SK-N-SH treated with all-trans-retinoic acid at 6 μM for 48 hours (cell line): ENCODE measurements around the gene KRT4.

Experiments used
- ATAC-seq: fragments of 200-7000 bp; cut with Tn5 transposase; 3 replicates; pipeline ENCODE4 v1.9.1; 2020; ENCODE audit warnings: mild to moderate bottlenecking, moderate library complexity
- ARNTL ChIP-seq: fragments of 450-650 bp; formaldehyde crosslinking; IDR thresholded peaks from 2 replicates; pipeline ENCODE4 v1.5.0; 2020; ENCODE audit warnings: low read depth, mild to moderate bottlenecking, moderate library complexity, borderline replicate concordance
- BACH2 ChIP-seq: fragments of 250-450 bp; sonication (Bioruptor Pico); IDR thresholded peaks from 2 replicates; pipeline ENCODE4 v1.9.0; 2021; ENCODE audit warnings: mild to moderate bottlenecking, borderline replicate concordance
- GLIS3 ChIP-seq: fragments of 250-450 bp; sonication (Bioruptor Pico); IDR thresholded peaks from 2 replicates; pipeline ENCODE4 v1.5.0; 2020; ENCODE audit warnings: mild to moderate bottlenecking, moderate library complexity
- ISL1 ChIP-seq: fragments of 250-450 bp; sonication (Bioruptor Pico); IDR thresholded peaks from 2 replicates; pipeline ENCODE4 v2.1.2; 2022; ENCODE audit warnings: mild to moderate bottlenecking, moderate library complexity
- OSR1 ChIP-seq: fragments of 250-450 bp; sonication (Bioruptor Pico); IDR thresholded peaks from 2 replicates; pipeline ENCODE4 v1.8.0; 2022; ENCODE audit warnings: moderate library complexity, mild to moderate bottlenecking, inconsistent platforms
- RARB ChIP-seq: fragments of 250-450 bp; sonication (Bioruptor Pico); IDR thresholded peaks from 2 replicates; pipeline ENCODE4 v1.8.0; 2021; ENCODE audit warnings: mild to moderate bottlenecking, moderate library complexity
- SNAI2 ChIP-seq: fragments of 250-450 bp; sonication (Bioruptor Pico); IDR thresholded peaks from 2 replicates; pipeline ENCODE4 v1.5.0; 2020; ENCODE audit warnings: mild to moderate bottlenecking, moderate library complexity
- TOX ChIP-seq: fragments of 250-450 bp; sonication (Bioruptor Pico); IDR thresholded peaks from 2 replicates; pipeline ENCODE4 v1.8.0; 2021; ENCODE audit warnings: mild to moderate bottlenecking, moderate library complexity, borderline replicate concordance
- ZC3H10 ChIP-seq: fragments of 250-450 bp; sonication (Bioruptor Pico); IDR thresholded peaks from 2 replicates; pipeline ENCODE4 v1.5.1; 2021; ENCODE audit warnings: mild to moderate bottlenecking, moderate library complexity
- ZFP3 ChIP-seq: fragments of 250-450 bp; sonication (Bioruptor Pico); IDR thresholded peaks from 2 replicates; pipeline ENCODE4 v1.5.0; 2020; ENCODE audit warnings: mild to moderate bottlenecking, moderate library complexity
- ZFP30 ChIP-seq: fragments of 450-650 bp; formaldehyde crosslinking; IDR thresholded peaks from 2 replicates; pipeline ENCODE4 v1.5.0; 2022; ENCODE audit warnings: mild to moderate bottlenecking, moderate library complexity
- ZNF565 ChIP-seq: fragments of 450-650 bp; formaldehyde crosslinking; conservative IDR thresholded peaks from 2 replicates; pipeline ENCODE4 v1.5.0; 2020; ENCODE audit warnings: low read depth, mild to moderate bottlenecking, moderate library complexity
- ZNF70 ChIP-seq: fragments of 450-650 bp; formaldehyde crosslinking; IDR thresholded peaks from 2 replicates; pipeline ENCODE4 v1.5.0; 2020; ENCODE audit warnings: mild to moderate bottlenecking, moderate library complexity
- ZNF8 ChIP-seq: fragments of 450-650 bp; formaldehyde crosslinking; IDR thresholded peaks from 2 replicates; pipeline ENCODE4 v1.5.0; 2020; ENCODE audit warnings: mild to moderate bottlenecking, moderate library complexity
- TF ChIP-seq, protein P1 (sequence below): fragments of 250-450 bp; sonication (Bioruptor Pico); IDR thresholded peaks from 2 replicates; pipeline ENCODE4 v1.8.0; 2021; ENCODE audit warnings: low read depth, mild to moderate bottlenecking, moderate library complexity, borderline replicate concordance
- TF ChIP-seq, protein P2 (sequence below): fragments of 250-450 bp; sonication (Bioruptor Pico); IDR thresholded peaks from 2 replicates; pipeline ENCODE4 v1.5.1; 2021; ENCODE audit warnings: mild to moderate bottlenecking, moderate library complexity
- TF ChIP-seq, protein P3 (sequence below): fragments of 250-450 bp; sonication (Bioruptor Pico); IDR thresholded peaks from 2 replicates; pipeline ENCODE4 v1.5.0; 2020; ENCODE audit warnings: mild to moderate bottlenecking, moderate library complexity

The KRT4 gene

DNA sequence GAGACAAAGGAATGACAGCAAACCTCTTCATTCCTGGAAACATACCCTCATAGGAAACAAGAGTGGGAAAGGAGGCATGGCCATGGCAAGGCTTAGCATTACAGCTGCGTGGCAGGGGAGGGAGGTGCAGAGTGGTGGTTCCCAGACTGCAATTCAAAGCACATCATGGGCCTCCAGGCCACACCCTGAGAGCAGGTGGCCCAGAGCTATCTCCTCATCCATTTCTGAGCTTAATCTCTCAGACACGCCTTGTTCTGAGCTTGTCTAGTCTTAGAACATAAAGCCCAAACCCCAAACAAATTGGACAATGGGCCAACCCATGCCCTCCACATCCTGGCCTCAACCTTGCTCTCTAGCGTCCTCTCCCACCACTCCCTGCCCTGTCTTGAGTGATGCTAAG lies 12.1 kb downstream of the KRT4 start (continued):
- TF ChIP-seq, protein P1, sequence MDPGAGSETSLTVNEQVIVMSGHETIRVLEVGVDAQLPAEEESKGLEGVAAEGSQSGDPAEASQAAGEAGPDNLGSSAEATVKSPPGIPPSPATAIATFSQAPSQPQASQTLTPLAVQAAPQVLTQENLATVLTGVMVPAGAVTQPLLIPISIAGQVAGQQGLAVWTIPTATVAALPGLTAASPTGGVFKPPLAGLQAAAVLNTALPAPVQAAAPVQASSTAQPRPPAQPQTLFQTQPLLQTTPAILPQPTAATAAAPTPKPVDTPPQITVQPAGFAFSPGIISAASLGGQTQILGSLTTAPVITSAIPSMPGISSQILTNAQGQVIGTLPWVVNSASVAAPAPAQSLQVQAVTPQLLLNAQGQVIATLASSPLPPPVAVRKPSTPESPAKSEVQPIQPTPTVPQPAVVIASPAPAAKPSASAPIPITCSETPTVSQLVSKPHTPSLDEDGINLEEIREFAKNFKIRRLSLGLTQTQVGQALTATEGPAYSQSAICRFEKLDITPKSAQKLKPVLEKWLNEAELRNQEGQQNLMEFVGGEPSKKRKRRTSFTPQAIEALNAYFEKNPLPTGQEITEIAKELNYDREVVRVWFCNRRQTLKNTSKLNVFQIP (CRISPR knock-in tag), result no peak

DNA sequence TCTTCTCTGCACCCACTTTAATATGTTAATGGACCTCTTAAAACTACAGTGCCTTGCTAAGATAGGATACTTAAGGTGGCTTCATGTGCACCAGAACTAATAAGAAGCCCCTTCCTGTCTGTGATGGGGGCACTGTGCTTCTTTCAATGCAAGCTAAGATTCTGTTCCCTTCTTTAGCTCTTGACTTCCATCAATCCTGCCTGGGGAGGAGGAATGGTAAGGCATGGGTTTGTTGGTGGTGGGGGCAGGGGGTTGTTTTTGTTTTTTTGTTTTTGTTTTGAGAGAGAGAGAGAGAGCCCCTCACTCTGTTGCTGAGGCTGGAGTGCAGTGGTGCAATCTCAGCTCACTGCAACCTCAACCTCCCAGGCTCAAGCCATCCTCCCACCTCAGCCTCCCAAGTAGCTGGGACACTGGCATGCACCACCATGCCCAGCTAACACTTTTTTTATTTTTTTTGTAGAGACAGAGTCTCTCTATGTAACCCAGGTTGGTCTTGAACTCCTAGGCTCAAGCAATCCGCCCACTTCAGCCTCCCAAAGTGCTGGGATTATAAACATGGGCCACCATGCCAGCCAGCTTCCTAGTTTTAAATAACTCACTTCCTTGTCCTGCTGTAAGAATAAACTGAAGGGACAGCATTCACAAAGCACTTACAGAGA lies 13.5 kb downstream of the KRT4 start:
- TF ChIP-seq TOX (CRISPR knock-in tag) (no peak), ZC3H10 (CRISPR knock-in tag) (no peak)
- TF ChIP-seq, protein P2, sequence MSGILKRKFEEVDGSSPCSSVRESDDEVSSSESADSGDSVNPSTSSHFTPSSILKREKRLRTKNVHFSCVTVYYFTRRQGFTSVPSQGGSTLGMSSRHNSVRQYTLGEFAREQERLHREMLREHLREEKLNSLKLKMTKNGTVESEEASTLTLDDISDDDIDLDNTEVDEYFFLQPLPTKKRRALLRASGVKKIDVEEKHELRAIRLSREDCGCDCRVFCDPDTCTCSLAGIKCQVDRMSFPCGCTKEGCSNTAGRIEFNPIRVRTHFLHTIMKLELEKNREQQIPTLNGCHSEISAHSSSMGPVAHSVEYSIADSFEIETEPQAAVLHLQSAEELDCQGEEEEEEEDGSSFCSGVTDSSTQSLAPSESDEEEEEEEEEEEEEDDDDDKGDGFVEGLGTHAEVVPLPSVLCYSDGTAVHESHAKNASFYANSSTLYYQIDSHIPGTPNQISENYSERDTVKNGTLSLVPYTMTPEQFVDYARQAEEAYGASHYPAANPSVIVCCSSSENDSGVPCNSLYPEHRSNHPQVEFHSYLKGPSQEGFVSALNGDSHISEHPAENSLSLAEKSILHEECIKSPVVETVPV (CRISPR knock-in tag), result no peak
- TF ChIP-seq, all 23 proteins: peak for 0
- no peak for ATAC-seq

DNA sequence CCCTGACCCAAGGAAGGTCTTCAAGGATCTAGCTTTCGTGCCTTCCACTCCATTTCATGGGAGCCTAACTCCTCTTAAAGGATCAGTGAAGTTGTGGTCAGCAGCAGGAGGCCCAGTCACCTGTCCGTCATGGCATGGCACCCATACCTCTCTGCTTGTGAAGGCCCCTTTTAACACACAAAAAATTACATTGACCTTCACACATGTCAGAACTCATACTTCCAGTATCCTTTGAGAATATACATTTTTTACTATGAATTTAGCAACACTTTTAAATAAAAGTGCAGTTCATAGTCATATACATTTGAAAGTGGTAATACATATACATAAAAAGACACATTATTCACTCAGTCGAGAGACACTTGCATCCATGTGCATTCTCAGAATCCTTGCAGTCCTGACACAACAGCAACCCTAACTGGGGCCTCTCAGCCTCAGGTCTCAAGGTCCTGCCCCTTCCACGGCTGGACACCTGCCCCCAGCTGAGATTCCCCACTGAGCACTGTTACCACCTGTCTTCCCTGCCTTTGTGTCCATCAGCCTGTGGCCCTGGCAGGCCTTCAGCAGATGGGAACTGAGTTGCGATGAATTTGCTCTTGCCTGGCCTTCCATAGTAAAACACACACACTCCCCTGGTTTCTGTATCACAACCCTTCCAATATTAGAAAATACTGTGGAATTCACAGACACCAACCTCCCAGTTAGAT lies 14.3 kb downstream of the KRT4 start:
- TF ChIP-seq ZNF70 (CRISPR knock-in tag), result no peak
- TF ChIP-seq, protein P2 (CRISPR knock-in tag), result no peak
- TF ChIP-seq ZFP3 (CRISPR knock-in tag), result no peak
- TF ChIP-seq OSR1 (CRISPR knock-in tag), result no peak
- no peak for TF ChIP-seq BACH2 (CRISPR knock-in tag)
- TF ChIP-seq SNAI2 (CRISPR knock-in tag), result no peak
- no peak for TF ChIP-seq ZNF565 (CRISPR knock-in tag)
- no peak for TF ChIP-seq ZFP30
- ATAC-seq, result no peak

DNA sequence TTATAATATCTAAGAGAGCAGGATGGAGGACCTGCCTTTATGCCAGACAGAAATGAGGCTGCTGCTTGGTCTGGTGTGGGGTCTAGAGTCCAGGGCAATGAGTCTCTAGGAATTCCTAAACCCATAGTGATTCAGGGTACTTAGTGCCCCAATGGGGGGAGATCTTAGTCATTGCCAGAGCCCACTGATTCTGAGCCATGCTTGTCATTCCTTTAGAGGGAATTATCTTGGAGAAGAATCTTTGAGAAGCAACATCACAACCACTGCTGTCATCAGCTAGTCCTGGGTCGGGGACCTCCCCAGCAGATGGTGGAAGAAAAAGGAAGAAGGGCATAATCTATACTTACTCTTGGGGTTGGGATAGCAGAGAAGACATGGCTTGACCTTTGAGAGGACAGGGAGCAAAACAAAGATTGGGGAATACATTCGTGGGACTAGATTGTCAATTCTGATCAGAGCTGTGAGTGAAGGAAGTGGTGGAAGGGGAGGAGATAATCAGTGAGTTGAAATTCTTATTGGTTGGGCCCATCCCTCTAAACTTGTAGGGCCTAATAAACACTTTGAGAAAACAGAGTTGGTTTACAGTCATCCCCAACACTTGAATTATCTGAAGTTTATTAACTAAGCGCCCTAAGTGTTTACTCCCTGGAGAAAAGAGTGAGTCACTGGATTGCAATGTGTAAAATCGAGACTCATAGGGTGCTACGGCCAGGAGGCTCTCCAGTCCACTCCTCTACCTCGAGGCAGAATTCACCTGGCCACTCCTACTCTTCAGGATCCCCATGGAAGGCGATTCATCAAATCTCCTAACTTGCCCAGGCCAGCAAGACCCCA lies 15.0 kb downstream of the KRT4 start:
- TF ChIP-seq ZNF8 (CRISPR knock-in tag), result no peak
- TF ChIP-seq, protein P1 (CRISPR knock-in tag), result no peak
- TF ChIP-seq OSR1 (CRISPR knock-in tag), result no peak
- TF ChIP-seq GLIS3 (CRISPR knock-in tag), result no peak
- TF ChIP-seq ZFP30, result no peak
- TF ChIP-seq, protein P3, sequence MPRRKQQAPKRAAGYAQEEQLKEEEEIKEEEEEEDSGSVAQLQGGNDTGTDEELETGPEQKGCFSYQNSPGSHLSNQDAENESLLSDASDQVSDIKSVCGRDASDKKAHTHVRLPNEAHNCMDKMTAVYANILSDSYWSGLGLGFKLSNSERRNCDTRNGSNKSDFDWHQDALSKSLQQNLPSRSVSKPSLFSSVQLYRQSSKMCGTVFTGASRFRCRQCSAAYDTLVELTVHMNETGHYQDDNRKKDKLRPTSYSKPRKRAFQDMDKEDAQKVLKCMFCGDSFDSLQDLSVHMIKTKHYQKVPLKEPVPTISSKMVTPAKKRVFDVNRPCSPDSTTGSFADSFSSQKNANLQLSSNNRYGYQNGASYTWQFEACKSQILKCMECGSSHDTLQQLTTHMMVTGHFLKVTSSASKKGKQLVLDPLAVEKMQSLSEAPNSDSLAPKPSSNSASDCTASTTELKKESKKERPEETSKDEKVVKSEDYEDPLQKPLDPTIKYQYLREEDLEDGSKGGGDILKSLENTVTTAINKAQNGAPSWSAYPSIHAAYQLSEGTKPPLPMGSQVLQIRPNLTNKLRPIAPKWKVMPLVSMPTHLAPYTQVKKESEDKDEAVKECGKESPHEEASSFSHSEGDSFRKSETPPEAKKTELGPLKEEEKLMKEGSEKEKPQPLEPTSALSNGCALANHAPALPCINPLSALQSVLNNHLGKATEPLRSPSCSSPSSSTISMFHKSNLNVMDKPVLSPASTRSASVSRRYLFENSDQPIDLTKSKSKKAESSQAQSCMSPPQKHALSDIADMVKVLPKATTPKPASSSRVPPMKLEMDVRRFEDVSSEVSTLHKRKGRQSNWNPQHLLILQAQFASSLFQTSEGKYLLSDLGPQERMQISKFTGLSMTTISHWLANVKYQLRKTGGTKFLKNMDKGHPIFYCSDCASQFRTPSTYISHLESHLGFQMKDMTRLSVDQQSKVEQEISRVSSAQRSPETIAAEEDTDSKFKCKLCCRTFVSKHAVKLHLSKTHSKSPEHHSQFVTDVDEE (CRISPR knock-in tag), result no peak
- TF ChIP-seq RARB (CRISPR knock-in tag), result no peak
- no peak for TF ChIP-seq ISL1 (CRISPR knock-in tag)
- TF ChIP-seq ZFP3 (CRISPR knock-in tag), result no peak
- no peak for TF ChIP-seq ZNF565 (CRISPR knock-in tag)
- TF ChIP-seq, protein P2 (CRISPR knock-in tag), result no peak
- no peak for TF ChIP-seq ARNTL
- TF ChIP-seq, all 23 proteins: peak for 0
- ATAC-seq, result no peak
